ENCODE results near the gene LPA.
"Not testable (repeated sequence)": the region's sequence is repeated elsewhere in the genome, so short reads cannot be mapped to it uniquely, and the experiment has no call there.

The LPA gene

GRCh38 chr6:160664198-160664597 lies at the start of gene LPA:
TSS of gene LPA (minus strand) at chr6:160664275. CDS start at chr6:160664214, 61 bp downstream.
- not testable (repeated sequence) for DNase-seq

- DNase-seq = not testable (repeated sequence)
Measured at GRCh38 chr6:160708993-160709392, 44.9 kb upstream of the LPA start.

- DNase-seq = not testable (repeated sequence)
Measured at GRCh38 chr6:160704688-160705087, 40.6 kb upstream of the LPA start.

- DNase-seq = not testable (repeated sequence)
Measured at GRCh38 chr6:160701918-160702680, 38.0 kb upstream of the LPA start, which contains the start of gene PLG. TSS of gene PLG (plus strand) at chr6:160702244. CDS start at chr6:160702305, 61 bp downstream.

- no peak for DNase-seq
Measured at GRCh38 chr6:160697826-160698225, 33.8 kb upstream of the LPA start.

GRCh38 chr6:160696884-160697283 lies 32.8 kb upstream of the LPA start:
- not testable (repeated sequence) for DNase-seq

- DNase-seq = not testable (repeated sequence)
Measured at GRCh38 chr6:160695622-160696021, 31.5 kb upstream of the LPA start.

- DNase-seq = not testable (repeated sequence)
Measured at GRCh38 chr6:160695025-160695424, 30.9 kb upstream of the LPA start.

- DNase-seq = no peak
Measured at GRCh38 chr6:160692369-160692959, 28.4 kb upstream of the LPA start.

- DNase-seq = no peak
Measured at GRCh38 chr6:160691617-160692016, 27.5 kb upstream of the LPA start.

GRCh38 chr6:160690458-160690857 lies 26.4 kb upstream of the LPA start:
- DNase-seq = no peak

- DNase-seq = no peak
Measured at GRCh38 chr6:160685762-160686450, 21.8 kb upstream of the LPA start.

- DNase-seq = not testable (repeated sequence)
Measured at GRCh38 chr6:160685101-160685761, 21.2 kb upstream of the LPA start.

GRCh38 chr6:160679402-160679769 lies 15.3 kb upstream of the LPA start:
- DNase-seq = peak in 1 of 2 experiments; percentile 2

GRCh38 chr6:160678744-160679401 lies 14.8 kb upstream of the LPA start:
- no peak for DNase-seq

GRCh38 chr6:160678230-160678629 lies 14.2 kb upstream of the LPA start:
- no peak for DNase-seq

- DNase-seq = not testable (repeated sequence)
Measured at GRCh38 chr6:160676418-160676817, 12.3 kb upstream of the LPA start.

- DNase-seq = no peak
Measured at GRCh38 chr6:160668589-160668988, 4.5 kb upstream of the LPA start.

GRCh38 chr6:160667639-160668481 lies 3.8 kb upstream of the LPA start:
- DNase-seq = peak in 1 of 2 experiments; percentile 39

- no peak for DNase-seq
Measured at GRCh38 chr6:160662842-160663241, 1.2 kb downstream of the LPA start.

- no peak for DNase-seq
Measured at GRCh38 chr6:160662429-160662828, 1.6 kb downstream of the LPA start.

- no peak for DNase-seq
Measured at GRCh38 chr6:160661216-160661615, 2.9 kb downstream of the LPA start.

All from NCI-H526 (cell line).